HG03432 (cell line): ENCODE results near the gene GATC.

Experiments
- ATAC-seq: cut with Tn5 transposase; IDR thresholded peaks from one replicate; pipeline ENCODE4 v1.9.1; 2021; ENCODE audit warnings: mild to moderate bottlenecking, moderate library complexity; ENCODE audit not compliant: unreplicated experiment

Gene GATC, protein sequence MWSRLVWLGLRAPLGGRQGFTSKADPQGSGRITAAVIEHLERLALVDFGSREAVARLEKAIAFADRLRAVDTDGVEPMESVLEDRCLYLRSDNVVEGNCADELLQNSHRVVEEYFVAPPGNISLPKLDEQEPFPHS

DNA sequence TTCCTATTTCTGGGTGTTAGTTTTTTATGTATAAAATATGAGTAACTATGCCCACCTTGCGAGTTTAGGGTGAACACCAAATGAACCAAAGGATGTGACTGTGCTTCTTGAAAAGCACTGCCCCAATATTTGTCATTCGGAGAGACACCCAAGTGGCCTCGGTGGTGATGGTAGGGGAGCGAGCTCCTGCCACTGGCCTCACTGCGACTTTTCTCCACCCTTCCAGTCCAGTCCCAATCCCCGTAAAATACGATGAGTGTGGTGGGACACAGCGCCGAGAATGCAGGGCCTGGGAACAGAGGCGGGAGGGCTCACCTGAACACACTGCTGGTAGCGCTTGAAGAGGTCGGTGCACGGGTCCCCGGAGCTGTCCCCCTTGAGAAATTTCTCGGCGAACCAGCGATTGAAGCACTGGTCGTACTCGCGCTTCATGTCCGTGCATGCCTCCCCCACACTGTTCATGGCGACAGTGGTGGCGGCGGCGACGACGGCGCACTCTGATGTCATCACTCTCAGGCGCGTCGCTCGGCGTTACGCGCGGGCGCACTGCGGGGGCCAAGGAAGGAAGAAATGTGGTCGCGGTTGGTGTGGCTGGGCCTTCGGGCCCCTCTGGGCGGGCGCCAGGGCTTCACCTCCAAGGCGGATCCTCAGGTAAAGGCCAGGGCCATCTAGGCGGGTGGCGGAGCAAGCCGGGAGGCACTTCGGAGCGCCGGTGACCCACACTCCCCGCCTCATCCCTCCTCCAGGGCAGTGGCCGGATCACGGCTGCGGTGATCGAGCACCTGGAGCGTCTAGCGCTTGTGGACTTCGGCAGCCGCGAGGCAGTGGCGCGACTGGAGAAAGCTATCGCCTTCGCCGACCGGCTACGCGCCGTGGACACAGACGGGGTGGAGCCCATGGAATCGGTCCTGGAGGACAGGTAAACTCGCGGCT, at the start of gene GATC, which contains the start of gene TRIAP1:
Gene GATC, plus strand, starts transcription at position 534 of the 933 bp plus-strand sequence. Its CDS starts 37 bp downstream, at position 571.
Gene TRIAP1, minus strand, starts transcription at position 474 of the 933 bp plus-strand sequence. Its CDS starts 12 bp downstream, at position 462.
- ATAC-seq = peak; percentile 89

GRCh38 chr12:120397824-120398540, 48.3 kb upstream of the GATC start:
- no peak for ATAC-seq

- ATAC-seq = no peak
Measured at GRCh38 chr12:120399531-120399930, 46.7 kb upstream of the GATC start.

- ATAC-seq = no peak
Measured at GRCh38 chr12:120402217-120402616, 44.0 kb upstream of the GATC start.

- ATAC-seq = no peak
Measured at GRCh38 chr12:120403869-120404268, 42.4 kb upstream of the GATC start.

- ATAC-seq = no peak
Measured at GRCh38 chr12:120404271-120404670, 42.0 kb upstream of the GATC start.

DNA sequence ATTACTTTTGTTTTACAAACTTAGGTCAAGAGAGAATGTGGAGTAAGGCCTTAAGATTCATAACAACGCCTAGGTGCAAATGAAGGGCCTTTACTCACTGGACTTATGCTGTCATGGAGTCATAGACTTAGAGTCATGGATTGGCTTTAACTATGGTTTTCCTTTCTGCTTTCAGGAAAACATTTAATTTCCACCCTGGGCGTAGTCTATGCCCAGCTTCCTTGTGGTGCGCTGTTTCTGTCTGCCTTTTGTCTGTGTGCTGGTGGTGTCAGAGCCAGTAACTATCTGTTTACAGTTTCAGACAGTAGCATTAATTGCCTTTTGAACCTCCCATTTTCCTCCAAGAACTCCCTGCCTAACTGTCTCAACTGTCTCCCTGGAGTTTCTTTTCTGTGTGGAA, 40.2 kb upstream of the GATC start:
- ATAC-seq = no peak

DNA sequence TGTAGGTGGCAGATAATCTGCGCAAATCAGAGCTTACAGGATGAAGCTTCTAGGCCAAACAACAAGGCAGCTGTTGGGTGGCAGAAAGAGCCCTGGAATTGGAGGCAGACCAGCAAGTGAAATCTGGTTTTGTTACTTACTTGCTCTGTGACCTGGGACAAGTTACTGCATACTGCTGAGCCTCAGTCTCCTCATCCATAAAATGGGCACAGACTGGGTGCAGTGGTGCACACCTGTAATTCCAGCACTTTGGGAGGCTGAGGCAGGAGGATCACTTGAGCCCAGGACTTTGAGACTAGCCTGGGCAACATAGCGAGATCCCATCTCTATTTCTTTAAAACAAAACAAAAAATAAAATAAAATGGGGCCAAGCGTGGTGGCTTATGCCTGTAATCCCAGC, 39.7 kb upstream of the GATC start:
- no peak for ATAC-seq

DNA sequence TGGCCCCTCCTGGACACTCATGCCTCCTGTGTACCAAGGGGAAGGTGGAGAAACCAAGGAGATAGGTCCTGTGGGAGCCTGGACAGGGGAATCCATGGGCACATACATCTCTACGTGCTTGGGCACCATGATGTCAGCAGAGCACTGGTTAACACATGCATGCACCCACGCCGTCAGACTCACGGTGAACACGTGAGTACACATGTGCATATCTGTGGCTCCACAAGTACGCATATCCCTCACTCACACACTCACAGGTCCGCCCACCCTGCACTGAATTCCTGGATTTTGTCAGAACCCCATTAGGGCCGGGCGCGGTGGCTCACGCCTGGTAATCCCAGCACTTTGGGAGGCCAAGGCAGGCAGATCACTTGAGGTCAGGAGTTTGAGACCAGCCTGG, 37.5 kb upstream of the GATC start:
- no peak for ATAC-seq

DNA sequence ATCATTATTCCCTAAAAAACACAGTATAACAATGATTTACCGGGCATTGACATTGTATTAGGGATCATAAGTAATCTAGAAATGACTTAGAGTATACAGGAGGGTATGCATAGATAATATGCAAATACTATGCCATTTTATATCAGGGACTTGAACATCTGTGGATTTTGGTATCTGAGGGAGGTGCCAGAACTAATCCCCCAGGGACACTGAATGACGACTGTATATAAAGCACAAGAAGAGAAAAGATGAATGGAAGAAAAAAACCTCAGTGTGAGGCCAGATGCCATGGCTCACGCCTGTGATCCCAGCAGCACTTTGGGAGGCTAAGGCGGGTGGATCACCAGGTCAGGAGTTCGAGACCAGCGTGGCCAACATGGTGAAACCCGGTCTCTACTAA, 33.8 kb upstream of the GATC start:
- ATAC-seq = no peak

DNA sequence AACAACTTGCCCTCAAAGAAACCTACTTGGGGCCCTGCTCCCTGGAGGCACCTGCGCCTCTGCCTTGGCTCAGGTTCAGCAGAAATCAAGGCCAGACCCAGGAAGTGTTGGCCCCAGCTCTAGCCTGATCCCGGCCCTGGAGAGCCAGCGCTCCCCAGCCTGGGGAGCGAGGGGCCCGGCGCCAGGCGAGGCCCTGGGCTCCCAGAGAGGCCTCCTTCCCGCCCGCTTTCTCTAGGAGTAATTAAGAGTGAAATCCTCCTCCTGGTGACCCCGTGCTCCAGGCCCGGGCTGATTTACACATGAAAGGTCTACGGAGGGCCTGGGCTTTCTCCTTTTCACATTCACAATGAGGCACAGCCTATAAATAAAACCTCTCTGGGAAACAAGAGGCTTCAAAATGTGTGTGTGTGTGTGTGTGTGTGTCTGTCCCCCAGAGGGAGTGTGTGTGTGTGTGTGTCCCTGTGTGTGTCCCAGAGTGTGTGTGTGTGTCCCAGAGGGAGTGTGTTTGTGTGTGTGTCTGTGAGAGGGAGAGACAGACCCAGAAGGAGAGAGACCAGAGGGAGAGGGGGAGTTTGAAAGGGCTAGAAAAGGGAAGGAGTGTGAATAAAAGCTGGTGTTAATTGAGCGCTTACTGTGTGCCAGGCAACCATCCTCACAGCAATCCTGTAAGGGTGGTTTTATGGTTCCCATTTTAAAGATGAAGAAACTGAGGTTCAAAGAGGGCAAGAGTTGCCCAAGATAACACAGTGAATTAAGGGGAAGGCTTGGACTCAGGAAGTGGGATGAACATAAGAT, 32.1 kb upstream of the GATC start:
- ATAC-seq = no peak

GRCh38 chr12:120416490-120417216, 29.6 kb upstream of the GATC start:
- ATAC-seq = no peak

DNA sequence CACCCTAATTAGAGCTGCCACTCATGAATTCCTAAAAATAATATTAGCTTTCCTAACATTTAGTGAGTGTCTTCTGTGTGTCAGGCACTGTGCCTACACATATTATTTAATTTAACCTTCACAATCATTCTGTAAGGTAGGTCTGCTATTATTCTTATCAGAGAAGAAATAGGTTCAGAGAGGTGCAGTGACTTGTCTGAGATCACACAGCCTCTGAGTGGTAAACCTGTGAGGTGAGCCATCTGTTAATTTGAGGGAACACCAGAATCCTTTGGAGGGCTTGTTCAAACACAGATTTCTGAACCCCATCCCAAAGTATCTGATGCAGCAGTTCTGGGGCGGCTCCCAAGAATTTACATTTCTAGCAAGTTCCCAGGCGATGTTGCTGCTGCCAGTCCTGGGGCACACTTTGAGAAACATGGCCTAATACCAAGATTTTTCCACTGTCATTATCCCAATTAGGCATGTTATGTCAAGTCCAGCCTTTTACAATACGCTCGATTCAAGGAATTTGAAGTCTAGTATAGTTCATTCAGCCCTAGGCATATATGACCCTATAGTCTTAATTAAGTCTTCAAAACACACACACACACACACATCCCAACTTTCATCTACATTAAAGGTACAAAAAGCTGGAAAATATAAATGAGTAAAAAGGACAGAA, 28.2 kb upstream of the GATC start:
- no peak for ATAC-seq

DNA sequence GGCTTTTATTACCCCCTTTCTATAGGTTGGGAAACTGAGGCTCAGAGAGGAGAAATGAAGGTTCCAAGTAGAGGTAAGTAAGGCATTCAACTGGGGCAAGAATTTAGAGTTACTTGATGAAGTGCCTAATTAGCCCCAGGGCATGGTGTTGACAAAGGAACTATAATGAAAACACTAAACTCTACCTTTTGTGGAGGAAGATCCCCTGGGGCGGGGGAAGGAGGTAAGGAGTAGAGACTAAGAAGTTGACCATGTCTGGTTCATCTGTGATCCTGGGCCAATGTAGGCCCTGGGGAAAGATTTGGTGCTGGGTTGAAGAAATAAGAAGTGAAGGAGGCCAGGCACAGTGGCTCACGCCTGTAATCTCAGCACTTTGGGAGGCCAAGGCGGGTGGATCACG, 24.5 kb upstream of the GATC start:
- ATAC-seq = no peak

DNA sequence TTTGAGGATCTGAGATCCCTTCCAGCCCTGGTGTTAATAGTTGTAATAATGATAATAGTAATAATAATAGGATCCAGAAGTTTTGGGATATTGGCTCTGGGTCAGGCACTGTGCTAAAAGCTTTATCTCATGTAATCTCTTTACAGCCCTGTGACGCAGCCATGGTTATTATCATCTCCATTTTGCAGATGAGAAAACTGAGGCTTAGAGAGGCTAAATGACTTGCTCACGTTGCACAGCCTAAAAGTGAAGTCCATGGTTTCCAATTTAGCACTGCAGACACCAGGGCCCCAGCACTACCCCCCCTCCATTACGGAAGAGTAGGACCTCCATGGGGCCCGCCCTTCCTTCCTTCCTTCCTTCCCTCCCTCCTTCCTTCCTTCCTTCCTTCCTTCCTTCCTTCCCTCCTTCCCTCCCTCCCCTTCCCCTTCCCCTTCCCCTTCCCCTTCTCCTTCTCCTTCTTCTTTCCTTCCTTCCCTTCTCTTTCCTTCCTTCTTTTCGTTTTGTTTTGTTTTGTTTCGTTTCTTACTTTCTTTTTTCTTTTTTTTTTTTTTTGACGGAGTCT, 23.3 kb upstream of the GATC start:
- no peak for ATAC-seq

GRCh38 chr12:120425797-120426196, 20.4 kb upstream of the GATC start:
- no peak for ATAC-seq

- no peak for ATAC-seq
Measured at GRCh38 chr12:120428597-120429229, 17.5 kb upstream of the GATC start.

DNA sequence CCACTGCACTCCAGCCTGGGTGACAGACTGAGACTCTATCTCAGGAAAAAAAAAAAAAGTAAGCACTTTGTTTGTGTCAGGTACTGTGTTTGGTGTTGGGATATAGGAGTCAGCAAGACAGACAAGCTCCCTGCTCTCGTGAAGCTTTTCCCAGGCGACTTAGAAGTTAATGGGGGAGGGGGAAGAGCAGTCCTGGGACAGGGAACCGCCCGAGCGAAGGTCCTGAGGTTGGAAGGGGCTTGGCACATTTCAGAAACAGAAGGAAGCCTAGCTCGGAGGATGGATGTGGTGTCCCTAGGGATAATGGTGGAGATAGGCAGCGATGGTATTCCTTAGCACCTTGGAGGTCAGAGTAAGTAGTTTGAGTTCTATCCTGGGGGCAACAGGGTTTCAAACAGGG, 16.9 kb upstream of the GATC start:
- no peak for ATAC-seq
